Spinal cord (tissue), 10 donors: ENCODE data around the gene GNL2. TPM values are rescaled to one million over a fixed set of nuclear protein-coding genes. Genes with fewer than 3 reads are reported as not detected.

Experiments used
- DNase-seq, 6 donors: peaks; one replicate each; pipeline versions ENCODE4 v3.0.0 to v3.0.0-alpha.2; 2013 to 2015; ENCODE audit warnings: low spot score in 6 of 6, low read depth in 4 of 6
- H3K27ac ChIP-seq: one replicate; pipeline ENCODE4 v1.5.1; 2013; ENCODE audit warnings: low read depth, low read length, control low read depth
- H3K27me3 ChIP-seq: one replicate; pipeline ENCODE4 v1.6.1; 2013; ENCODE audit warnings: low read length; ENCODE audit not compliant: control insufficient read depth, insufficient read depth
- H3K36me3 ChIP-seq: one replicate; pipeline ENCODE4 v1.6.1; 2013; ENCODE audit warnings: low read length; ENCODE audit not compliant: control insufficient read depth, insufficient read depth
- H3K4me1 ChIP-seq: one replicate; pipeline ENCODE4 v1.6.1; 2013; ENCODE audit warnings: low read length; ENCODE audit not compliant: control insufficient read depth, insufficient read depth
- H3K4me3 ChIP-seq: one replicate; pipeline ENCODE4 v1.5.1; 2013; ENCODE audit warnings: low read depth, low read length, control low read depth
- H3K9me3 ChIP-seq: one replicate; pipeline ENCODE4 v1.6.1; 2013; ENCODE audit warnings: low read length; ENCODE audit not compliant: control insufficient read depth, insufficient read depth
- WGBS: methylation state at CpG from one replicate; pipeline ENCODE4 v1.1.5; 2013; ENCODE audit warnings: missing lambda C conversion rate; ENCODE audit not compliant: insufficient coverage; 5-methylcytosine and 5-hydroxymethylcytosine counted together
- polyA plus RNA-seq, 2 donors: library from polyadenylated mRNA; unstranded; fragments of 120-200 nt; gene quantifications; one replicate each; pipeline ENCODE4 v1.2.1, GENCODE V29; 2013; ENCODE audit not compliant: insufficient read length in 2 of 2
- total RNA-seq, 2 donors: library from RNA; depleted of rRNA in 1 of 2; stranded (reverse); fragments of 120-200 nt in 1 of 2; fragments of >200 nt in 1 of 2; gene quantifications; one replicate each; pipeline versions ENCODE4 v1.2.3 to v1.2.4, GENCODE V29; 2013 to 2014
- donor health status: healthy.

Gene GNL2
- total and polyA plus RNA-seq, 4 donors, result 37.3 to 67.6 (median 43.3) TPM

GRCh38 chr1:37609994-37610393 is 14.3 kb upstream of the GNL2 start:
- Histone ChIP-seq H3K4me1 (no peaks in the 10 kb centered on the region), H3K4me3 (no peak overlapping the region), H3K9me3 (no peaks in the 10 kb centered on the region), H3K27ac (no peak overlapping the region), H3K36me3 (no peaks in the 10 kb centered on the region), H3K27me3 (peaks cover 30% of the 10 kb centered on the region)
- WGBS, result 67% methylated on average over 1 of the region's 2 CpGs
- DNase-seq, result no peak

GRCh38 chr1:37609002-37609401 is 13.3 kb upstream of the GNL2 start:
- WGBS, result 0% methylated on average over 1 of the region's 2 CpGs
- peaks cover 25% of the 10 kb centered on the region for H3K27me3 ChIP-seq

GRCh38 chr1:37606481-37607263 is 10.9 kb upstream of the GNL2 start:
- Histone ChIP-seq H3K4me1 (no peaks in the 10 kb centered on the region), H3K9me3 (no peaks in the 10 kb centered on the region), H3K36me3 (no peaks in the 10 kb centered on the region), H3K27ac (no peak overlapping the region), H3K4me3 (no peak overlapping the region), H3K27me3 (peaks cover 23% of the 10 kb centered on the region)
- 88% methylated on average over 14 of the region's 15 CpGs for WGBS
- no peak for DNase-seq

More at GRCh38 chr1:37609002-37609401, 13.3 kb upstream of the GNL2 start:
- Histone ChIP-seq H3K4me3 (no peak overlapping the region), H3K27ac (no peak overlapping the region), H3K4me1 (no peaks in the 10 kb centered on the region), H3K36me3 (no peaks in the 10 kb centered on the region), H3K9me3 (no peaks in the 10 kb centered on the region)
- no peak for DNase-seq

- Histone ChIP-seq H3K9me3 (no peaks in the 10 kb centered on the region), H3K27me3 (peaks cover 26% of the 10 kb centered on the region), H3K4me1 (no peaks in the 10 kb centered on the region), H3K4me3 (no peak overlapping the region), H3K27ac (no peak overlapping the region), H3K36me3 (no peaks in the 10 kb centered on the region)
- 82% methylated on average over 9 of the region's 9 CpGs for WGBS
- peak in 1 of 6 donors; percentile 3 for DNase-seq
Observed at GRCh38 chr1:37605806-37606474, 10.2 kb upstream of the GNL2 start.

GRCh38 chr1:37605061-37605650 is 9.4 kb upstream of the GNL2 start:
- 71% methylated on average over 12 of the region's 12 CpGs for WGBS
- no peaks in the 10 kb centered on the region for H3K36me3 ChIP-seq
- no peak overlapping the region for H3K4me3 ChIP-seq
- no peaks in the 10 kb centered on the region for H3K4me1 ChIP-seq
- DNase-seq, result no peak
- peaks cover 26% of the 10 kb centered on the region for H3K27me3 ChIP-seq
- no peak overlapping the region for H3K27ac ChIP-seq
- no peaks in the 10 kb centered on the region for H3K9me3 ChIP-seq

GRCh38 chr1:37602750-37603694 is 7.3 kb upstream of the GNL2 start:
- Histone ChIP-seq H3K27ac (no peak overlapping the region), H3K27me3 (peaks cover 17% of the 10 kb centered on the region), H3K9me3 (no peaks in the 10 kb centered on the region), H3K4me1 (no peaks in the 10 kb centered on the region), H3K36me3 (no peaks in the 10 kb centered on the region), H3K4me3 (no peak overlapping the region)
- peak in 2 of 6 donors; percentile 46 to 57 for DNase-seq
- WGBS, result 25% methylated on average over 6 of the region's 8 CpGs

GRCh38 chr1:37601441-37601840 is 5.7 kb upstream of the GNL2 start:
- no peaks in the 10 kb centered on the region for H3K9me3 ChIP-seq
- no peak overlapping the region for H3K4me3 ChIP-seq
- H3K36me3 ChIP-seq, result no peaks in the 10 kb centered on the region
- peaks cover 12% of the 10 kb centered on the region for H3K27me3 ChIP-seq
- no peaks in the 10 kb centered on the region for H3K4me1 ChIP-seq
- DNase-seq, result no peak
- no peak overlapping the region for H3K27ac ChIP-seq

- WGBS, result 37% methylated on average over 4 of the region's 5 CpGs
- DNase-seq, result peak in 3 of 6 donors; percentile 7 to 89 (median 8)
- Histone ChIP-seq H3K4me1 (no peaks in the 10 kb centered on the region), H3K4me3 (no peak overlapping the region), H3K27ac (no peak overlapping the region), H3K36me3 (no peaks in the 10 kb centered on the region), H3K9me3 (no peaks in the 10 kb centered on the region), H3K27me3 (peaks cover 9% of the 10 kb centered on the region)
Observed at GRCh38 chr1:37599940-37600339, 4.2 kb upstream of the GNL2 start.

GRCh38 chr1:37596182-37596667 is 488 bp upstream of the GNL2 start:
- H3K4me1 ChIP-seq, result peaks cover 5% of the 10 kb centered on the region
- no peak for DNase-seq
- WGBS, result no CpG with 5 or more reads among the region's 3 CpGs
- H3K9me3 ChIP-seq, result no peaks in the 10 kb centered on the region
- peak overlapping the region; percentile 85 for H3K27ac ChIP-seq
- H3K4me3 ChIP-seq, result peak overlapping the region; percentile 87
- no peaks in the 10 kb centered on the region for H3K27me3 ChIP-seq
- H3K36me3 ChIP-seq, result peaks cover 5% of the 10 kb centered on the region
